Measurements from ENCODE around the gene SEPTIN2.
"Not testable (repeated sequence)": the region's sequence is repeated elsewhere in the genome, so short reads cannot be mapped to it uniquely, and the experiment has no call there.

SEPTIN2 gene

GRCh38 chr2:241288324-241288888 is 27.3 kb upstream of the SEPTIN2 start:
- DNase-seq (ENCODE audit: low read depth in 2 of 2) = no peak

- DNase-seq (ENCODE audit: low read depth in 2 of 2) = no peak
Measured at GRCh38 chr2:241289053-241289452, 26.7 kb upstream of the SEPTIN2 start.

- DNase-seq (ENCODE audit: low read depth in 2 of 2) = no peak
Measured at GRCh38 chr2:241289597-241289996, 26.1 kb upstream of the SEPTIN2 start.

GRCh38 chr2:241291153-241291552 is 24.6 kb upstream of the SEPTIN2 start:
- DNase-seq (ENCODE audit: low read depth in 2 of 2) = no peak

GRCh38 chr2:241291977-241292376 is 23.7 kb upstream of the SEPTIN2 start:
- DNase-seq (ENCODE audit: low read depth in 2 of 2) = no peak

- DNase-seq (ENCODE audit: low read depth in 2 of 2) = not testable (repeated sequence)
Measured at GRCh38 chr2:241293378-241293797, 22.3 kb upstream of the SEPTIN2 start.

- DNase-seq (ENCODE audit: low read depth in 2 of 2) = no peak
Measured at GRCh38 chr2:241295326-241296095, 20.2 kb upstream of the SEPTIN2 start.

GRCh38 chr2:241296767-241297166 is 19.0 kb upstream of the SEPTIN2 start:
- DNase-seq (ENCODE audit: low read depth in 2 of 2) = no peak

- no peak for DNase-seq (ENCODE audit: low read depth in 2 of 2)
Measured at GRCh38 chr2:241298673-241299072, 17.1 kb upstream of the SEPTIN2 start.

- no peak for DNase-seq (ENCODE audit: low read depth in 2 of 2)
Measured at GRCh38 chr2:241300000-241300399, 15.7 kb upstream of the SEPTIN2 start.

GRCh38 chr2:241302083-241302482 is 13.6 kb upstream of the SEPTIN2 start:
- DNase-seq (ENCODE audit: low read depth in 2 of 2) = no peak

GRCh38 chr2:241302759-241303651 is 12.7 kb upstream of the SEPTIN2 start:
- no peak for DNase-seq (ENCODE audit: low read depth in 2 of 2)

- DNase-seq (ENCODE audit: low read depth in 2 of 2) = no peak
Measured at GRCh38 chr2:241304039-241304670, 11.6 kb upstream of the SEPTIN2 start.

GRCh38 chr2:241307055-241307454 is 8.7 kb upstream of the SEPTIN2 start:
- DNase-seq (ENCODE audit: low read depth in 2 of 2) = no peak

GRCh38 chr2:241308267-241308666 is 7.5 kb upstream of the SEPTIN2 start:
- no peak for DNase-seq (ENCODE audit: low read depth in 2 of 2)

GRCh38 chr2:241308832-241309500 is 6.8 kb upstream of the SEPTIN2 start:
- DNase-seq (ENCODE audit: low read depth in 2 of 2) = no peak

- no peak for DNase-seq (ENCODE audit: low read depth in 2 of 2)
Measured at GRCh38 chr2:241309684-241310117, 6.0 kb upstream of the SEPTIN2 start.

- no peak for DNase-seq (ENCODE audit: low read depth in 2 of 2)
Measured at GRCh38 chr2:241310917-241311566, 4.7 kb upstream of the SEPTIN2 start.

GRCh38 chr2:241312082-241312481 is 3.6 kb upstream of the SEPTIN2 start:
- DNase-seq (ENCODE audit: low read depth in 2 of 2) = no peak

- no peak for DNase-seq (ENCODE audit: low read depth in 2 of 2)
Measured at GRCh38 chr2:241313543-241314095, 2.1 kb upstream of the SEPTIN2 start.
